Neuronal stem cell (in vitro differentiated cells): Measurements from ENCODE around the gene GABRA5.

Experiments used
- DNase-seq: peaks from one replicate; pipeline ENCODE4 v3.0.0-alpha.2; 2013; ENCODE audit warnings: low spot score
- H2AFZ ChIP-seq: one replicate; pipeline ENCODE4 v1.6.1; 2013; ENCODE audit warnings: mild to moderate bottlenecking, low read length, inconsistent platforms
- H2AK5ac ChIP-seq: 2 replicates; pipeline ENCODE4 v1.6.1; 2013; ENCODE audit warnings: low read depth, mild to moderate bottlenecking, inconsistent platforms, low read length, moderate library complexity, mixed read lengths
- H2BK120ac ChIP-seq: 2 replicates; pipeline ENCODE4 v1.6.1; 2013; ENCODE audit warnings: low read depth, mild to moderate bottlenecking, inconsistent platforms, low read length, moderate library complexity, mixed read lengths
- H2BK12ac ChIP-seq: one replicate; pipeline ENCODE4 v1.6.1; 2013; ENCODE audit warnings: low read length, inconsistent platforms
- H2BK15ac ChIP-seq: 2 replicates; pipeline ENCODE4 v1.6.1; 2013; ENCODE audit warnings: mild to moderate bottlenecking, low read length, inconsistent platforms, mixed read lengths
- H2BK5ac ChIP-seq: one replicate; pipeline ENCODE4 v1.6.1; 2013; ENCODE audit warnings: inconsistent platforms, mild to moderate bottlenecking, low read length, moderate library complexity
- H3K14ac ChIP-seq: one replicate; pipeline ENCODE4 v1.6.1; 2013; ENCODE audit warnings: low read length, inconsistent platforms
- H3K18ac ChIP-seq: 2 replicates; pipeline ENCODE4 v1.6.1; 2013; ENCODE audit warnings: low read length, inconsistent platforms
- H3K23ac ChIP-seq: 2 replicates; pipeline ENCODE4 v1.6.1; 2013; ENCODE audit warnings: low read depth, mild to moderate bottlenecking, mixed read lengths, low read length, inconsistent platforms; ENCODE audit not compliant: poor library complexity
- H3K27ac ChIP-seq: replicated peaks from 3 replicates; pipeline ENCODE4 v1.5.1; 2013; ENCODE audit warnings: low read length, inconsistent platforms
- H3K27me3 ChIP-seq, 3 experiments: 2 replicates each; pipeline ENCODE4 v1.6.1; 2013; ENCODE audit warnings: low read length in 3 of 3, mild to moderate bottlenecking in 2 of 3, inconsistent platforms in 1 of 3, low read depth in 1 of 3, mixed read lengths in 1 of 3, moderate library complexity in 1 of 3; ENCODE audit not compliant: control insufficient read depth in 3 of 3, insufficient read depth in 3 of 3
- H3K36me3 ChIP-seq, 2 donors: replicated peaks in 1 of 2; 2 replicates each; pipeline ENCODE4 v1.6.1; 2013; ENCODE audit warnings: low read length in 2 of 2; ENCODE audit not compliant: control insufficient read depth in 2 of 2, insufficient read depth in 2 of 2
- H3K4ac ChIP-seq: 2 replicates; pipeline ENCODE4 v1.6.1; 2013; ENCODE audit warnings: inconsistent platforms, mild to moderate bottlenecking, low read length, moderate library complexity
- H3K4me1 ChIP-seq, 2 donors: 1 replicate in 1 of 2; 2 replicates in 1 of 2; pipeline ENCODE4 v1.6.1; 2013; ENCODE audit warnings: low read length in 2 of 2, low read depth in 1 of 2; ENCODE audit not compliant: control insufficient read depth in 2 of 2, insufficient read depth in 1 of 2
- H3K4me2 ChIP-seq: one replicate; pipeline ENCODE4 v1.6.1; 2013; ENCODE audit warnings: mild to moderate bottlenecking, low read length, inconsistent platforms; ENCODE audit not compliant: insufficient read depth, poor library complexity, severe bottlenecking
- H3K4me3 ChIP-seq, 2 donors: 2 replicates each; pipeline ENCODE4 v1.5.1; 2013; ENCODE audit warnings: low read length in 2 of 2, mild to moderate bottlenecking in 2 of 2, inconsistent platforms in 1 of 2, moderate library complexity in 1 of 2
- H3K79me1 ChIP-seq: one replicate; pipeline ENCODE4 v1.6.1; 2013; ENCODE audit warnings: low read depth, mild to moderate bottlenecking, inconsistent platforms, low read length, moderate library complexity
- H3K9ac ChIP-seq: one replicate; pipeline ENCODE4 v1.6.1; 2013; ENCODE audit warnings: mild to moderate bottlenecking, low read depth, low read length, inconsistent platforms; ENCODE audit not compliant: poor library complexity
- H3K9me3 ChIP-seq, 2 donors: replicated peaks in 1 of 2; 2 replicates each; pipeline versions ENCODE3 to v1.6.1; 2013; ENCODE audit warnings: low read length in 2 of 2, mild to moderate bottlenecking in 2 of 2, inconsistent platforms in 1 of 2, low read depth in 1 of 2, mixed read lengths in 1 of 2, moderate library complexity in 1 of 2; ENCODE audit not compliant: control insufficient read depth in 2 of 2, insufficient read depth in 1 of 2
- H4K8ac ChIP-seq: one replicate; pipeline ENCODE4 v1.6.1; 2013; ENCODE audit warnings: low read depth, mild to moderate bottlenecking, inconsistent platforms, low read length, moderate library complexity
- H4K91ac ChIP-seq: one replicate; pipeline ENCODE4 v1.6.1; 2013; ENCODE audit warnings: low read length, low read depth, mild to moderate bottlenecking, inconsistent platforms; ENCODE audit not compliant: poor library complexity
- whole genome bisulfite sequencing, 2 donors: extraction: QIAGEN DNeasy Blood & Tissue Kit; methylation state at CpG; one replicate each; pipeline ENCODE4 v1.1.7; 2013; ENCODE audit warnings: missing lambda C conversion rate in 2 of 2, mixed read lengths in 1 of 2; ENCODE audit not compliant: insufficient read length in 2 of 2, insufficient replicate concordance in 1 of 2; ENCODE audit errors: extremely low coverage in 2 of 2; 5-methylcytosine and 5-hydroxymethylcytosine counted together

GABRA5 gene

DNA sequence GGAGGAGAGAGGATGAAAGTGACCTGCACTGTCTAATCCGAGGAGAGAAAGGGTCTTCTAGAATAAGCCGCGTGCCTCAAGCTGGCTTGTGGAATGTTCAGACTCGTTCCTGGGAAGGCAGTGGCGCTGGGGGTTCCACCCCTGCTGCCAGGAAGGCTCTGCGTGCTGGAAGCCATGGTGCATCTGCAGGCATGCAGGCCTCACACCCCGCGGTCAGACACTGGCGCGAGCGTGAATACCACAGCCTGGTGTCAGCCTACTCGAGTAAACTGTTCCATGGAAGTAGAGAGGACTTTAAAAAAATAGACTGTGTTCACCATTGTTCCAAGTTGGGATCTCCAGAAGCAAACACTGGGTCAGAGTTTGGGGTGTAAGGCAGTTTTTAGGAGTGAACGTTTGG, 78.2 kb downstream of the GABRA5 start:
- Histone ChIP-seq H3K4me2 (no peak overlapping the region), H3K27ac (no peak overlapping the region), H2AFZ (no peak overlapping the region), H3K36me3 (no peaks in the 10 kb centered on the region), H4K8ac (no peak overlapping the region), H3K18ac (no peak overlapping the region), H3K27me3 (no peaks in the 10 kb centered on the region), H3K4ac (no peak overlapping the region), H3K9me3 (no peaks in the 10 kb centered on the region), H2BK5ac (no peak overlapping the region), H2BK12ac (no peak overlapping the region), H4K91ac (no peak overlapping the region), H3K4me1 (peaks cover 0 to 1% of the 10 kb centered on the region in 2 donors), H2BK15ac (no peak overlapping the region), H2AK5ac (no peak overlapping the region), H3K14ac (no peak overlapping the region), H3K9ac (no peak overlapping the region), H3K79me1 (no peaks in the 10 kb centered on the region), H2BK120ac (no peak overlapping the region), H3K4me3 (no peak overlapping the region), H3K23ac (no peak overlapping the region)
- no CpG with 5 or more reads among the region's 13 CpGs for WGBS, 2 donors
- no peak for DNase-seq

DNA sequence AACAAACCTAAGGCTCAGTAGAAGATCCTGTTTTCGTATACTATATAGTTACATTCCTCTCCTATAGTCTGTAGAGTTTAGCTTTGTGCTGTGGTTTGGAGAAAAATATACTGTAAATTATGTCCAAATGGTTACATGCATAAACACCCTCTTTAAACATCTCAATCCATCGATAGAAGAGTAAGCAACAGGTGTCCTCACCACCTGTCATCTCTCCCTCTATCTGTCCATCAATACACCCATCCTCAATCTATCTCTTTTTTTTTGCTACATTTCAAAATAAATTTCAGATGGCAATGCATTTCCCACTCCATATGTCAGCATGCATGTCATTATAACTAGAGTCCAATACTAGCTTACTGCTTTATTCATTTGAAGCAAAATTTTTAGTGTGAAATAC, 83.1 kb downstream of the GABRA5 start:
- no peaks in the 10 kb centered on the region for H3K79me1 ChIP-seq
- no peak overlapping the region for H3K14ac ChIP-seq
- no peaks in the 10 kb centered on the region for H3K4me1 ChIP-seq
- H2BK120ac ChIP-seq = no peak overlapping the region
- no peak overlapping the region for H3K23ac ChIP-seq
- no peaks in the 10 kb centered on the region for H3K36me3 ChIP-seq
- H3K4me3 ChIP-seq = no peak overlapping the region
- no peak overlapping the region for H2AK5ac ChIP-seq
- no peaks in the 10 kb centered on the region for H3K9me3 ChIP-seq
- no peak overlapping the region for H2BK12ac ChIP-seq
- no peak overlapping the region for H3K4ac ChIP-seq
- no peak overlapping the region for H2BK15ac ChIP-seq
- no peak overlapping the region for H2AFZ ChIP-seq
- no peak overlapping the region for H2BK5ac ChIP-seq
- H4K8ac ChIP-seq = no peak overlapping the region
- H3K9ac ChIP-seq = no peak overlapping the region
- no peaks in the 10 kb centered on the region for H3K27me3 ChIP-seq
- H3K4me2 ChIP-seq = no peak overlapping the region
- WGBS, 2 donors = no CpG with 5 or more reads among the region's 2 CpGs
- no peak overlapping the region for H3K27ac ChIP-seq
- H3K18ac ChIP-seq = no peak overlapping the region
- DNase-seq = no peak
- H4K91ac ChIP-seq = no peak overlapping the region

DNA sequence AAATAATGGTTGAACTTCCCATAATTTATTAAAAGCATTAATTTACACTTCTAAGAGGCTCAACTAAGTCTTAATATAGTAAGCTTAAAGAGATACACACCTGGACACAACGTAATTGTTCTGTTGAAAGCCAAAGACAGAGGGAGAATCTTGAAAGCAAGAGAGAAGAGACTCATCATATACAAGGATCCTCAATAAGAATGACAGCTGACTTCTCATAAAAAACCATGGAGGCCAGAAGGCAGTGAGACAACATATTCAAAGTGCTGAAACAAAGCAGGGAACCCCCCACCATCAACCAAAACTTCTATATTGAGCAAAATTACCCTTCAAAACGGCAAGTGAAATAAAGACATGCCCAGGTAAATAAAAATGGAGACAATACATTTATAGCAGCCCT, 87.5 kb downstream of the GABRA5 start:
- Histone ChIP-seq H3K4me2 (no peak overlapping the region), H3K14ac (no peak overlapping the region), H2BK120ac (no peak overlapping the region), H3K9ac (no peak overlapping the region), H3K18ac (no peak overlapping the region), H4K91ac (no peak overlapping the region), H3K4me1 (no peaks in the 10 kb centered on the region), H3K23ac (no peak overlapping the region), H3K9me3 (no peaks in the 10 kb centered on the region), H3K4ac (no peak overlapping the region), H3K27ac (no peak overlapping the region), H3K79me1 (no peaks in the 10 kb centered on the region), H2BK5ac (no peak overlapping the region), H2BK12ac (no peak overlapping the region), H4K8ac (no peak overlapping the region), H2AFZ (no peak overlapping the region), H2AK5ac (no peak overlapping the region), H3K27me3 (no peaks in the 10 kb centered on the region), H3K4me3 (no peak overlapping the region), H3K36me3 (no peaks in the 10 kb centered on the region), H2BK15ac (no peak overlapping the region)
- DNase-seq = no peak
- WGBS, 2 donors = no CpG with 5 or more reads among the region's 2 CpGs

DNA sequence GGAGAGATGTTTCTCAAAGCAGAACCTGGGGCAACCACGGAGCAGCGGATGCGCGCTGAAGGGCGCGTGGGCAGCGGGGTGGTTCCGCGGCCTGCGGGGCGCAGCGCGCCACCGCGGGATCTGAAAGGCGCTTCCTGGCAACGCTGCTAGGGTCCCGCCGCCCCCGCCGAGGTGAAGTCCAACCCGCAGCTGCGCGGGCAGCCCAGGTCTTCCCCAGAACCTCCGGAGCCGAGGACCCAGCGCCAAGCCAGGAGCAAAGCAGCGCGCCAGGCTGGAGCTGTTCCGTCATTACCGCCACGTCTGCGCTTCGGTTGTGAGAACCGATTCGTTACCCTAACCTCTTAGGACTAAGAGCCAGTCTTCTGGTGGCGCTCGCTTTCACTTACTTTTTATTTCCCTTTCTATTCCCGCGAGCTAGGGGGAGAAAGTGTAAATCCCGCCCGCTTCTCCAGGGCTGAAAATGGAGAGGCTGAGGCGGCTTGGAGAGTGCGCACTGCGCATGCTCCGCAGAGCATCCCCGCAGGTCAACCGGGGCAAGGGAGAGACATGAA, 100.9 kb downstream of the GABRA5 start:
- Histone ChIP-seq H3K18ac (peak overlapping the region; percentile 95), H4K8ac (peak overlapping the region; percentile 86), H4K91ac (no peak overlapping the region), H3K23ac (no peak overlapping the region), H3K27me3 (peaks cover 0 to 49% (median 7%) of the 10 kb centered on the region in 3 experiments), H3K9me3 (no peaks in the 10 kb centered on the region), H3K4ac (no peak overlapping the region), H3K4me3 (peak overlapping the region in 1 of 2 donors; percentile 87), H2BK120ac (no peak overlapping the region), H3K9ac (peak overlapping the region; percentile 81), H3K79me1 (no peaks in the 10 kb centered on the region), H3K14ac (peak overlapping the region; percentile 71), H3K4me2 (peak overlapping the region; percentile 69), H2AK5ac (no peak overlapping the region), H2BK12ac (no peak overlapping the region), H3K27ac (peak overlapping the region; percentile 57), H3K36me3 (no peaks in the 10 kb centered on the region), H2BK5ac (peak overlapping the region; percentile 53), H2AFZ (peak overlapping the region; percentile 61), H3K4me1 (peaks cover 0 to 9% of the 10 kb centered on the region in 2 donors), H2BK15ac (peak overlapping the region; percentile 85)
- DNase-seq = peak; percentile 65
- no CpG with 5 or more reads among the region's 48 CpGs for WGBS, 2 donors
